Endometrium (tissue), 2 donors: ENCODE measurements around the gene HTR1E.
A peak's percentile ranks its signal among the peaks of the same experiment; 100 is the strongest.
"Not testable (repeated sequence)": the region's sequence is repeated elsewhere in the genome, so short reads cannot be mapped to it uniquely, and the experiment has no call there.

Experiments
- FAIRE-seq: peaks from 2 replicates; lab custom pipeline; 2012; peaks lifted over from hg19 to GRCh38; lab: Jason Lieb, UNC
- donor health status: control.
- donor health status: control.

Gene HTR1E

DNA sequence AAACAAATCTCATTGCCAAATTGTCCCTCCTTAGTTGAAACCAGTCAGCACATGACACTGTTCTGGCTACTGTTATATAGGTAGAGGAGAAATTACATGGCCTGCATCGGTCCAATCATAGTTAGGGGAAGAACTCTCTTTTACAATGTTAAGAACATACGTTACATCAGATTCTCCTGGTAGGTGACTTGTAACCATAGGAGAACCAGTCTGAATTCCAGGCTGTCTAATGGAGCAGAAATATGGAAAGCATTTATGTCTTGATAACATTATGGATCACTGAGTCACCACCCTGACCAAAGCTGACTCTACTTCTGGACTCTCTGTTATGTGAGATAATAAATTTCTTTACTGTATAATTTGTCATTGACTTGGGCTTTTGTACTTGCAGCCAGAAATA lies 40.9 kb downstream of the HTR1E start:
- no peak for FAIRE-seq

DNA sequence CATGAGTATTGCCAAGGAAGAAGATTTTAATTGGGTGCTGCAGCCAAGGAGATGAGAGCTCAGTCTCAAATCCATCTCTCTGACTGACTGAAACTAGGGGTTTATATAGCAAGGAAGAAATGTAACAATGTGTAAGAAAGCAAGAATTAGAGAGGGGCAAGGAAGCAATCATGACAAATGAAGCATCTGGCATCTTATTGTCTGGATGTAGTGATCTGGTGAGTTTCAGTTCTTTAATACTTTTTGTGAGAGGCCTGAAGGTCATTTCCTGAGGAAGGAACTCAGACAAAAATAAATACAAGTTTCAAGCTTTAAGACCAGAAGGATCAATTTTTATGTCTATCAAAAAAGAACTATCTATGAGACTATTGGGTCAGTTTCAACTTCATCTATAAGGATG lies 64.2 kb downstream of the HTR1E start:
- FAIRE-seq: no peak

DNA sequence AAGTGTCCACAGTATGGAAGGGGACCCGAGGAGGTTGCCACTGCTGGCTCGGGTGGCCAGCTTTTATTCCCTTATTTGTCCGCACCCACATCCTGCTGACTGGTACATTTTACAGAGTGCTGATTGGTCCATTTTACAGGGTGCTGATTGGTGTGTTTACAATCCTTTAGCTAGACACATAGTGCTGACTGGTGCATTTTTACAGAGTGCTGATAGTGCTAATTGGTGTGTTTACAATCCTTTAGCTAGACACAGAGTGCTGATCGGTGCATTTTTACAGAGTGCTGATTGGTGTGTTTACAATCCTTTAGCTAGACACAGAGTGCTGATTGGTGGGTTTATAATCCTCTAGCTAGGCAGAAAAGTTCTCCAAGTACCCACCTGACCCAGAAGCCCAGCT lies 65.1 kb downstream of the HTR1E start:
- FAIRE-seq: not testable (repeated sequence)

DNA sequence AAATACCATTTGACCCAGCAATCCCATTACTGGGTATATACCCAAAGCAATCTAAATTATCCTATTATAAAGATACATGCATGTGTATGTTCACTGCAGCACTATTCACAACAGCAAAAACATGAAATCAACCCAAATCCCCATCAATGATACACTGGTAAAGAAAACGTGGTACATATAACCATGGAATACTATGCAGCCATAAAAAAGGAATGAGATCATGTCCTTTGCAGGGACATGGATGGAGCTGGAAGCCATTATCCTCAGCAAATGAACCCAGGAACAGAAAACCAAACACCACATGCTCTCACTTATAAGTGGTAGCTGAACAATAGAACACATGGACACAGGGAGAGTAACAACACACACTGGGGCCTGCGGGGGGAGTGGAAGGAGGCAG lies 69.2 kb downstream of the HTR1E start:
- not testable (repeated sequence) for FAIRE-seq

DNA sequence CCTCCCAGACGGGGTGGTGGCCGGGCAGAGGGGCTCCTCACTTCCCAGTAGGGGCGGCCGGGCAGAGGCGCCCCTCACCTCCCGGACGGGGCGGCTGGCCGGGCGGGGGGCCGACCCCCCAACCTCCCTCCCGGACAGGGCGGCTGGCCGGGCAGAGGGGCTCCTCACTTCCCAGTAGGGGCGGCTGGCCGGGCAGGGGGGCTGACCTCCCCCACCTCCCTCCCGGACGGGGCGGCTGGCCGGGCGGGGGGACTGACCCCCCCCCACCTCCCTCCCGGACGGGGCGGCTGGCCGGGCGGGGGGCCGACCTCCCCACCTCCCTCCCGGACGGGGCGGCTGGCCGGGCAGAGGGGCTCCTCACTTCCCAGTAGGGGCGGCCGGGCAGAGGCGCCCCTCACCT lies 72.3 kb downstream of the HTR1E start:
- FAIRE-seq: not testable (repeated sequence)

DNA sequence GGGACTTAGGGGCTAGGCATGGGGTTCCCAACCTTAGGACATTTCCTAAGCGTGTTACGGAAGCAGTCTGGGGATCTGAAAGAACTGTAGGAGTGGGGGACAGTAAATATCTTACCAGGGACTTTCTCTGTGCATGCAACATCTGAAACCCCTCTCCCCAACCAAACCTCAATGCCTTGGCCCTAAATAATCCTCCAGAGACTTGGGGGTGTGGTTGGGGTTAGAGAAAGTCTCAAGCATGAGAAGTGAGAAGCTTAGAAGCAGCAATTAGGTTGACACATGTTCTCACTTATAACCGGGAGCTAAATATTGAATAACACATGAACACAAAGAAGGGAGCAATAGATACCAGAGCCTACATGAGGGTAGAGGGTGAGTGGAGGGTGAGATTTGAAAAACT lies 74.7 kb downstream of the HTR1E start:
- no peak for FAIRE-seq

DNA sequence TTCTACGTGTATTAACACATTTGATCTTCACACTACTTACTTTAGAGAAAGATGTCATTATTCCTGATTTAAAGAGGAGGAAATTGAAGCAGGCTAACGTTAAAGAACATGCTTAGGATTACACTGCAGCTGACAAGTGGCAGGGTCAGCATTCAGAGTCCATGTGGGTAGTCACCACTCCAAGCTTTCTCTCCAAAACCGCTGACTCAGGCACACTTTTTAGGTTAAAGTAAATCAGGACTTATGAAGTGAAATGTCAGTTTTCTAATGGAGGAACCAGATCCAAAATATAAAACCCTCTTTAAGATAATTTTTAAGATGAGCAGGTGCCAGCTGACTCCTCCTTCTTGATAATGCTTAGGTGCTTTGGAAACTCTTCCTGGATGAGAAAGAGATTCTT lies 75.4 kb downstream of the HTR1E start:
- FAIRE-seq: no peak

DNA sequence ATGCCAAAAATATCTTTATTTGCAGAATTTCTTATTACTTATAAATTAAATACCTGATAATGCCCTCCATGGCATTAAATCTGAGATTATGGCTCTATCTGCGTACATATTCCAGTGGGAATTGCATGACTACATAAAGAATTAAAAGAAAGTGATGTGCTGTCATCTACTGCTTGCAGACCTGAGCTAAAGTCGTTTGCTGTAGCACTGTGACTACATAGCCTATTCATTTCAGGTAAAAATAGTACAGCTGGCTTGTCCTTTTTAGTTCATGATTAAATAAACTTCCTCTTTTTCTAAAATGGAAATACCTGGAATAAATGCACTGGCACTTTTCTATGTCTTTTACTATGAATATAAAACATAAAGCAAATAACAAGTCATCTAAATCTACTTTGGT lies 79.4 kb downstream of the HTR1E start:
- FAIRE-seq: no peak

DNA sequence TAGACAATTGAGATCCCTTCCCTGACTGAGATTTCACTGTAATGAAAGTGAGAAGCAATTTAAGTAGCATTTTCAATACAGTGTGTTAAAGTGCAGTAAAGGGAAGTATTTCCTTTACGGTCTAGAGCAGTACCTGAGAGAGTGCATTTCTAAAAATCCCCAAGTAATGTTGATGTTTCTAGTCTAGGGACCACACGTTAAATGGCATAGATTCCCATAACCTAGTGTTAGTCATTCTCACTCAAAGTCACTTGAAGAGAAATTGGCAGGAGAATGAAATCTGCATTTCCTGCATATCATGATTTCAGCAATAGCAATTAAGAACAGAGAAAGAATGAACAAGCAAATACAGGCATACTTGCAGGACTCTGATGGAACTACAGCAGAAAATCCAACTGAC lies 89.7 kb downstream of the HTR1E start:
- FAIRE-seq: no peak

DNA sequence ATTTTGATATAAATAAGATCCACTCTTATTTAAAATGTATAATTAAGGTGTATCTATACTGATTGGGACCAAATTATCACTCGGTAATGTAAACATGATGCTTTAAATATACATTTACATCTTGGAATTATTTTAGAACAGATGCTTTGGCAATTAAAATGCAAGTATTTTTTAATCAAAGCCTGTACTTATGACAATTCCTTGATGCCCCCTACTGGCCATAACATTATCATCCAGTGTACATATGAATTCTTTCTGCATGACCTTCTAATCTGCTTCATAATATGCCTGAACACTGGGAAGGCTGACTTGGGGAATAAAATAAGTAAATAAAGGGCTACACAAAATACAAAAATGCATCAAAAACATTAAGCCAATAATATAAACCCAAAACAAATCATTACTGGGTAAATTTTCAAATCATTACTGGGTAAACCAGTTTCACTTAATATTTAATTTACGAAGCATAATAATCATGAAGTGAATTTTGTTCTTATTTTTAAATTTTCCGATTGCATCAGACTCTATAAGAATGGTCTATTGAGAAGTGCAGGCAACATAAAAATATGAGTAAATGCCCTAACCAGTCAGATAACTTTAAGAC lies 92.5 kb downstream of the HTR1E start:
- peak; percentile 64 for FAIRE-seq

DNA sequence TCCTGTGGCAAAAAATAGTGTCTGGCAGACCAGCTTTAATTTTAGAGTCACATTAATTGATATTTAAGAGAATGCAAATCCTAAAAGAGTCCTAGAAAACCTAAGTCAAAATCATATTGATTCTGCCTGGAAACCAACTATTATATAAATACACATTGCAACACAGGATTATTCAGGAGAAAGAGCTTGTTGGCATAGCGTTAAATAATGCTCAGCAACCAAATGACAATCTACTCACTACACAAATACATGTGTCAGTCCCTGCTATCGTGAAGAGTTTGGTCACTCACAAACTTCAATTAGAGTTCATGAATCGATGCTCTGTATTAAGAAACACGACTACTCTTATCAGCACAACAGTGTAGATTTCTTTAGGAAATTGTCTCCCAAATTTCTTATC lies 103.4 kb downstream of the HTR1E start:
- no peak for FAIRE-seq

DNA sequence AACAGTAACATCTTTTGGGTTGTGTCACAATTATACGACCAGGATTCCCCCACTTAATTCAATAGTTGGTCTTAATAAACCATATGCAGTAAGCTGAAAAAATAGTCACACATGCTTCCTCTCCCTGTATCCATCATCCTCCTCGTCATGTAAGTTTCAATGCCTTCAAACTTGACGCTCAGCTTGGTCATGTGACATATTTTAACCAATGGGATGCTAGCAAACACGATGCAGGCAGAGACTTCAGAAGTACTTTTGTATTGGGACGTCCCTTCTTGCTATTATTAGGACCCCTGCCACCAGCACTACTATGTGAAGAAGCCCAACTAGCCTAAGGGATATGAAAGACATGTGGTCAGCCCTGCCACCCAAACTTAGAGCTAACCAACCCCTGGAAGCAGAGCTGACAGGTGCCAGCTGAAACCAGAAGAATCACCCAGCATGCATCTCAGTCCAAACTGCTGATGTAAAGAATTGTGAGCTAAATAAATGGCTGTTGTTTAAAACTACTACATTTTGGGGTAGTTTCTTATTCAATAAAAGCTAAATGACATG lies 108.3 kb downstream of the HTR1E start:
- no peak for FAIRE-seq

DNA sequence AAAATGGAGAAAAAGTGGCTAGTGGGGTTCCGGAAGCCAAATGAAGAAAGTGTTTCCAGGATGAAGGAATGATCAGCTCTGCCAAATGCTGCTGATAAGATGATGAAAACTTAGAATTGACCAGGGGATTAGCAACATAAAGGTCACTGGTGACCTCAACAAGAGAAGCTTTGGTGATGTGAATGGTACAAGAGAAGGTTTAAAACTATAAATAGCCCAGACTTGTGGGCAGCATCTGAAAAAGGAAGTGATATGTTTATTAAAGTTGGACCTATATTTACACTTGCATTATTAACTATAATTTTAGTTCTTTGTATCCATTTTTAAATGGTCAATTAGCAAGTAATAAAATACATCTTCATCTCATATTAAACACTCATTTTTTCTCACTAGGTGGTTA lies 112.5 kb downstream of the HTR1E start:
- no peak for FAIRE-seq

DNA sequence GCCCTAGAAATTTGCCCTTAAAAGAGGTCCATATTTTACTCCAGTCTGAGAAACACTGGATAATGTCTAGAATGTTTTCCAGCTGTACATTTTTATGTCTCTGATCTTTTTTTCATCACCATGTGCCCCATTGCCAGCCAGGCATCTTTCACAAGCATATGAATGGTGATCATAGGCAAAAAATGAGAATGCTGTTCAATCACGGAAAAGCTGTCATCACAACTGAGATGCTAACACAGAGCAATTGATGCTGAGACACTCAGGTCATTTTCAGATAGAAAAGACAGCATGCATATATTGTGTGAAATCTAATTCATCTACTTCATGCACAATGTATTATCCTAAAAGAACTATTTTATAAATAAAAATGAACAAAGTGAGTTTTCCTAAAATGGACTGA lies 116.0 kb downstream of the HTR1E start:
- no peak for FAIRE-seq

DNA sequence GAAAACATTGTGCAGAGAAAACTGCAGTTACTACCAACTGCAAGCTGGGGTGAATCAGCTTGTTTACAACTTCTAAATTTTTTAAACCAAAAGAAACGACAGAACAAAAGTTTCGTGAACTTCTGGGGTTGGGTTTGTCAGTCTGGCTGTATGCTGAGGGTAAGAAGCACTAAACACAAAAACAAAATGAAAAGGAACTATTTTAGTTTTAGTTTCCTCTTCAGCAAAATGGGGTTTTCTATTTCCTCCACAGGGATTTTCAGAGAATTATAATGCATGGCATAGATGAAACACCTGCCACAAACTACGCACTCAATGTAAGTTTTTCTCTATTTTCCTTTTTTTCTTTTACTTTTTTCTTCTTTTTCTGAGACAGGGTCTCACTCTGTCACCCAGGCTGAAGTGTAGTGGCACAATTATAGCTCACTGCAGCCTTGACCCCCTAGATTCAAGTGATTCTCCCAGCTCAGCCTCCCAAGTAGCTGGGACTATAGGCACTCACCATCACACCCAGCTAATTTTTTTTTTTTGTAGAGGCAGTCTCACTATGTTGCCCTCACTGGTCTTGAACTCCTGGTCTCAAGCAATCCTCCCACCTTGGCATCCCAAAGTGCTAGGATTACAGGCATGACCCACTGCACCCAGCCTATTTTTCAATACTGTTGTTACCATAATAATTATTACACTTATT lies 117.0 kb downstream of the HTR1E start:
- no peak for FAIRE-seq

DNA sequence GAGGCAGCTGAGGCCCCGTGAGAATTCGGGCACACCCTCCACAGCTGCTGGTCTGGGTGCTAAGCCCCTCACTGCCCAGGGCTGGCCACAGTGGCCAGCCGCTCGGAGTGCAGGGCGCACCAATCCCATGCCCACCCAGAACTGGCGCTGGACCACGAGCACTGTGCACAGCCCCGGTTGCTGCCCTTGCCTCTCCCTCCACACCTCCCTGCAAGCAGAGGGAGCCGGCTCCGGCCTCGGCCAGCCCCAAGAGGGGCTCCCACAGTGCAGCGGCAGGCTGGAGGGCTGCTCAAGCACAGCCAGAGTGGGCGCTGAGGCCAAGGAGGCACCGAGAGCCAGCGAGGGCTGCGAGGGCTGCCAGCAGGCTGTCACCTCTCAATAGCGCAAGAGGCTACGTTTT lies 122.6 kb downstream of the HTR1E start:
- FAIRE-seq: no peak

DNA sequence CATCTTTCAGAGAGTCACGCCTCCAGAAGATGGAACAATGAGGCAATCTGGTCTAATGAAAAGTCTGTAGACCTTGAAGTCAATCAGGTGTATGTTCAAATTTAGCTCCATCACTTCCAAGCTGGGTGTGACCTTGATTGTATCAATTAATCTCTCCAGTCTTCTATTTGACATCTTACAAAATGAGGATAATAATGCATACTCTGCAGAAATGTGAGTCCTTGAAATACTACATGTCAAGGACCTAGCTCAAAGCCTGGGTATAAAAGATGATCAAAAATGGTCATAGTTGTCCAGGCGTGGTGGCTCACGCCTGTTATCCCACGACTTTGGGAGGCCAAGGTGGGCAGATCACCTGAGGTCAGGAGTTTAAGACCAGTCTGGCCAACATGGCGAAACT lies 127.8 kb downstream of the HTR1E start:
- no peak for FAIRE-seq
